H1 (cell line): ENCODE measurements around the gene PRKCSH. TPM values are rescaled to one million over a fixed set of nuclear protein-coding genes. Genes with fewer than 3 reads are reported as not detected.
A peak's percentile ranks its signal among the peaks of the same experiment; 100 is the strongest.

Experiments used
- CTCF ChIA-PET: fragments of 300-600 bp; sonication (Branson Sonifier 250); formaldehyde crosslinking; loops from one replicate; lab custom pipeline; 2021; ENCODE audit not compliant: partially characterized antibody; lab: Charles Lee
- POLR2A ChIA-PET: fragments of 300-600 bp; sonication (Branson Sonifier 250); formaldehyde crosslinking; loops from one replicate; lab custom pipeline; 2021; ENCODE audit warnings: inconsistent platforms; ENCODE audit not compliant: partially characterized antibody; lab: Charles Lee
- DNase-seq, 2 experiments: peaks; one replicate each; pipeline versions ENCODE4 v3.0.0 to v3.0.0-alpha.2; 2010 to 2022; ENCODE audit warnings: low spot score in 2 of 2, low read depth in 1 of 2, mixed read lengths in 1 of 2
- FAIRE-seq: peaks from 2 replicates; lab custom pipeline; 2011; peaks lifted over from hg19 to GRCh38; lab: Jason Lieb, UNC
- H2AFZ ChIP-seq: 2 replicates; pipeline ENCODE4 v1.8.1; 2012; ENCODE audit warnings: low read length, inconsistent platforms
- H2AK5ac ChIP-seq: 2 replicates; pipeline ENCODE4 v1.6.1; 2013; ENCODE audit warnings: low read depth, low read length
- H2BK120ac ChIP-seq: replicated peaks from 2 replicates; pipeline ENCODE3; 2013; ENCODE audit warnings: low read depth, low read length, inconsistent platforms
- H2BK12ac ChIP-seq: 2 replicates; pipeline ENCODE4 v1.6.1; 2013; ENCODE audit warnings: low read depth, low read length
- H2BK15ac ChIP-seq: 2 replicates; pipeline ENCODE4 v1.6.1; 2013; ENCODE audit warnings: low read length
- H2BK20ac ChIP-seq: 2 replicates; pipeline ENCODE4 v1.6.1; 2013; ENCODE audit warnings: low read length
- H2BK5ac ChIP-seq: 2 replicates; pipeline ENCODE4 v1.6.1; 2013; ENCODE audit warnings: low read depth, low read length
- H3K14ac ChIP-seq: 2 replicates; pipeline ENCODE4 v1.6.1; 2013; ENCODE audit warnings: inconsistent platforms; ENCODE audit not compliant: insufficient read length
- H3K18ac ChIP-seq: 2 replicates; pipeline ENCODE4 v1.6.1; 2013; ENCODE audit warnings: low read length; ENCODE audit errors: extremely low read depth
- H3K23ac ChIP-seq: 2 replicates; pipeline ENCODE4 v1.6.1; 2013; ENCODE audit warnings: inconsistent platforms; ENCODE audit not compliant: insufficient read length
- H3K23me2 ChIP-seq: 2 replicates; pipeline ENCODE4 v1.6.1; 2013; ENCODE audit warnings: low read depth, low read length
- H3K27ac ChIP-seq: 2 replicates; pipeline ENCODE4 v1.6.1; 2011; ENCODE audit warnings: low read depth, low read length, inconsistent platforms
- H3K27me3 ChIP-seq, 4 experiments: replicated peaks in 1 of 4; 1 replicate in 1 of 4; 2 replicates in 3 of 4; pipeline versions ENCODE4 v1.6.1 to v1.8.1; 2011 to 2013; ENCODE audit warnings: low read length in 3 of 4, mild to moderate bottlenecking in 3 of 4, inconsistent platforms in 2 of 4, mixed read lengths in 2 of 4, moderate library complexity in 1 of 4; ENCODE audit not compliant: control insufficient read depth in 3 of 4, insufficient read depth in 3 of 4; ENCODE audit errors: extremely low read depth in 1 of 4
- H3K36me3 ChIP-seq, 4 experiments: 2 replicates each; pipeline versions ENCODE4 v1.6.1 to v1.8.1; 2011 to 2013; ENCODE audit warnings: mild to moderate bottlenecking in 4 of 4, low read length in 3 of 4, moderate library complexity in 2 of 4, control low read depth in 1 of 4, inconsistent platforms in 1 of 4; ENCODE audit not compliant: insufficient read depth in 4 of 4, control insufficient read depth in 2 of 4
- H3K4ac ChIP-seq: replicated peaks from 2 replicates; pipeline ENCODE3; 2013; ENCODE audit warnings: low read length, low read depth, mixed read lengths, inconsistent platforms; ENCODE audit not compliant: insufficient read length
- H3K4me1 ChIP-seq, 4 experiments: replicated peaks in 1 of 4; 1 replicate in 1 of 4; 2 replicates in 3 of 4; pipeline versions ENCODE4 v1.6.1 to v1.8.1; 2011 to 2013; ENCODE audit warnings: low read length in 3 of 4, inconsistent platforms in 2 of 4, mixed read lengths in 1 of 4; ENCODE audit not compliant: insufficient read depth in 4 of 4, control insufficient read depth in 3 of 4
- H3K4me2 ChIP-seq, 2 experiments: 2 replicates each; pipeline versions ENCODE4 v1.6.1 to v1.8.1; 2011 to 2013; ENCODE audit warnings: low read depth in 2 of 2, low read length in 2 of 2, control low read depth in 1 of 2, inconsistent platforms in 1 of 2, mild to moderate bottlenecking in 1 of 2; ENCODE audit not compliant: insufficient read depth in 1 of 2
- H3K4me3 ChIP-seq, 4 experiments: fragments of 200-600, 300-600 bp in 1 of 4; sonication (generic), shearing (Covaris generic), sonication (Bioruptor Twin) in 1 of 4; 2 replicates each; pipeline versions ENCODE4 v1.5.1 to v1.8.1; 2011 to 2016; ENCODE audit warnings: low read length in 4 of 4, low read depth in 3 of 4, control low read depth in 2 of 4, inconsistent platforms in 2 of 4, mild to moderate bottlenecking in 2 of 4, mixed read lengths in 1 of 4, moderate library complexity in 1 of 4; ENCODE audit not compliant: insufficient read depth in 2 of 4; ENCODE audit errors: extremely low read depth in 1 of 4
- H3K56ac ChIP-seq: replicated peaks from 2 replicates; pipeline ENCODE3; 2013; ENCODE audit warnings: low read depth, mild to moderate bottlenecking, mixed read lengths, low read length, inconsistent platforms; ENCODE audit not compliant: insufficient read length
- H3K79me1 ChIP-seq: 2 replicates; pipeline ENCODE4 v1.6.1; 2013; ENCODE audit warnings: low read depth, low read length, control low read depth
- H3K79me2 ChIP-seq, 2 experiments: 2 replicates each; pipeline versions ENCODE4 v1.6.1 to v1.8.1; 2012 to 2013; ENCODE audit warnings: low read length in 2 of 2, mild to moderate bottlenecking in 2 of 2, inconsistent platforms in 1 of 2; ENCODE audit not compliant: insufficient read depth in 2 of 2, control insufficient read depth in 1 of 2
- H3K9ac ChIP-seq, 4 experiments: replicated peaks in 1 of 4; 1 replicate in 1 of 4; 2 replicates in 3 of 4; pipeline versions ENCODE4 v1.6.1 to v1.8.1; 2011 to 2013; ENCODE audit warnings: low read depth in 3 of 4, low read length in 3 of 4, control low read depth in 2 of 4, mild to moderate bottlenecking in 2 of 4, moderate library complexity in 2 of 4, inconsistent platforms in 1 of 4; ENCODE audit errors: extremely low read depth in 1 of 4
- H3K9me3 ChIP-seq, 2 experiments: 2 replicates each; pipeline versions ENCODE4 v1.6.1 to v1.8.1; 2012 to 2013; ENCODE audit warnings: mild to moderate bottlenecking in 2 of 2, moderate library complexity in 2 of 2, control low read depth in 1 of 2, inconsistent platforms in 1 of 2, low read depth in 1 of 2, low read length in 1 of 2, mixed read lengths in 1 of 2; ENCODE audit not compliant: insufficient read depth in 2 of 2
- H4K20me1 ChIP-seq, 2 experiments: replicated peaks in 1 of 2; 2 replicates each; pipeline versions ENCODE3 to v1.8.1; 2011 to 2013; ENCODE audit warnings: inconsistent platforms in 2 of 2, low read length in 2 of 2, mild to moderate bottlenecking in 1 of 2; ENCODE audit not compliant: insufficient read depth in 2 of 2, control insufficient read depth in 1 of 2
- H4K5ac ChIP-seq: 2 replicates; pipeline ENCODE4 v1.6.1; 2013; ENCODE audit warnings: low read length, low read depth, mixed read lengths, inconsistent platforms; ENCODE audit not compliant: insufficient read length
- H4K8ac ChIP-seq: 2 replicates; pipeline ENCODE4 v1.8.0; 2013; ENCODE audit warnings: mild to moderate bottlenecking, moderate library complexity, low read length, inconsistent platforms; ENCODE audit not compliant: insufficient read depth; ENCODE audit errors: extremely low read depth
- H4K91ac ChIP-seq: replicated peaks from 2 replicates; pipeline ENCODE3; 2013; ENCODE audit warnings: low read length, mixed read lengths, inconsistent platforms; ENCODE audit not compliant: insufficient read length
- ASH2L ChIP-seq: fragments of 200-600, 300-600 bp; sonication (generic); IDR thresholded peaks from one replicate; pipeline ENCODE4 v1.7.1; 2017; ENCODE audit warnings: low read length
- GTF2F1 ChIP-seq: IDR thresholded peaks from 2 replicates; pipeline ENCODE4 v1.6.1; 2012; ENCODE audit warnings: low read depth, low read length, improper control_type of control experiment, borderline replicate concordance
- JUND ChIP-seq: IDR thresholded peaks from 2 replicates; pipeline ENCODE4 v1.6.1; 2011; ENCODE audit warnings: mild to moderate bottlenecking, improper control_type of control experiment, low read length
- MAX ChIP-seq: IDR thresholded peaks from 2 replicates; pipeline ENCODE4 v1.6.1; 2012; ENCODE audit warnings: inconsistent platforms
- RBBP5 ChIP-seq: IDR thresholded peaks from 2 replicates; pipeline ENCODE4 v1.7.1; 2012; ENCODE audit warnings: low read depth, mild to moderate bottlenecking, inconsistent platforms, low read length, moderate library complexity, borderline replicate concordance
- SP4 ChIP-seq: IDR thresholded peaks from 2 replicates; pipeline ENCODE4 v1.6.1; 2012; ENCODE audit warnings: low read length, inconsistent platforms
- WGBS, 2 experiments: shearing (Covaris generic) in 1 of 2; methylation state at CpG; one replicate each; pipeline versions ENCODE4 v1.1.6 to v1.1.7; 2013 to 2015; ENCODE audit warnings: low lambda C conversion rate in 2 of 2, mixed read lengths in 2 of 2, inconsistent platforms in 1 of 2, low coverage in 1 of 2, missing lambda C conversion rate in 1 of 2; ENCODE audit not compliant: insufficient replicate concordance in 2 of 2, insufficient coverage in 1 of 2, insufficient read length in 1 of 2; ENCODE audit errors: extremely low coverage in 1 of 2, missing lambda C conversion rate in 1 of 2; 5-methylcytosine and 5-hydroxymethylcytosine counted together
- polyA plus RNA-seq, 7 experiments: library from polyadenylated mRNA; depleted of rRNA in 3 of 7; stranded (reverse) in 5 of 7; unstranded in 2 of 7; fragments of >200 nt in 5 of 7; fragments of 200-250 nt in 2 of 7; gene quantifications; 1 replicate in 5 of 7; 2 replicates in 1 of 7; 4 replicates in 1 of 7; pipeline versions ENCODE4 v1.2.1 to v1.2.3, GENCODE V29; 2011 to 2013; ENCODE audit warnings: missing spikeins in 2 of 7, mixed read lengths in 2 of 7
- total RNA-seq: library from RNA; stranded (reverse); fragmentation: NEBNext Ultra II Directional; extraction: Animal tissue kit (Norgen Biotek cat#: 25700); gene quantifications from 2 replicates; pipeline ENCODE4 v1.2.1, GENCODE V29; 2021

The PRKCSH gene
- total and polyA plus RNA-seq, 2 of the 8 experiments (the other 6 are each of a cell fraction or from before 2014, with no cell fraction given): 97.2 to 337 TPM

- Histone ChIP-seq H2BK5ac (peak overlapping the region; percentile 67; the same call in 1 of the 2 replicates), H3K14ac (peak overlapping the region; percentile 93), H2BK20ac (peak overlapping the region; percentile 16), H3K27ac (peak overlapping the region; percentile 22), H3K23me2 (peaks cover 9% of the 10 kb centered on the region; the same call in 1 of the 2 replicates), H3K9ac (peak overlapping the region in 1 of 4 experiments; percentile 67; a peak in 2 of 7 replicates), H4K8ac (peak overlapping the region; percentile 51; the same call in 1 of the 2 replicates)
- FAIRE-seq: peak; percentile 81
- CTCF ChIA-PET: interaction anchor here (0.7 kb wide), 1 partner anchor 31 kb away, joined by 3 read pairs; no protein-coding TSS in a partner anchor
- TF ChIP-seq MAX (no peak), JUND (no peak), ASH2L (no peak), RBBP5 (no peak), SP4 (no peak), GTF2F1 (no peak)
- TF ChIP-seq, all 59 proteins: peak for 0
- WGBS, 2 experiments: 93 to 100% methylated on average over 3 to 9 of the region's 11 CpGs
- Histone ChIP-seq H3K4me3 (0 out of 8 replicates have a peak overlapping the region, but pooled peaks of 1 of the 4 experiments have one; percentile 34), H3K23ac (no peak overlapping the region), H4K91ac (peak overlapping the region; percentile 99), H3K79me2 (no peaks in the 10 kb centered on the region), H3K36me3 (no peaks in the 10 kb centered on the region), H3K56ac (peak overlapping the region; percentile 100), H4K5ac (peak overlapping the region; percentile 80), H3K4ac (peak overlapping the region; percentile 100), H3K27me3 (no peaks in the 10 kb centered on the region), H3K4me2 (peak overlapping the region; percentile 50 to 52; a peak in 2 of 4 replicates), H2AFZ (no peak overlapping the region), H3K4me1 (peaks cover 4 to 15% (median 10%) of the 10 kb centered on the region in 4 experiments; a peak in 6 of 7 replicates), H4K20me1 (peaks cover 0 to 9% of the 10 kb centered on the region in 2 experiments), H2BK15ac (peak overlapping the region; percentile 21), H2BK12ac (peak overlapping the region; percentile 97), H3K9me3 (no peaks in the 10 kb centered on the region), H2BK120ac (peak overlapping the region; percentile 92), H2AK5ac (peak overlapping the region; percentile 95), H3K18ac (no peak overlapping the region; the same call in 1 of the 2 replicates), H3K79me1 (peaks cover 4% of the 10 kb centered on the region; the same call in 1 of the 2 replicates)
- POLR2A ChIA-PET: interaction anchor here (0.9 to 1.0 kb wide), 3 partner anchors 15 to 19 kb away, joined by 3 to 5 read pairs (median 3); no protein-coding TSS in a partner anchor
- no peak for DNase-seq
These were observed 29.2 kb downstream of the PRKCSH start for GRCh38 chr19:11464333-11465265.
